Limb (tissue), 2 donors: ENCODE results near the gene FLYWCH2.
A peak's percentile ranks its signal among the peaks of the same experiment; 100 is the strongest.
"Not testable (repeated sequence)": the region's sequence is repeated elsewhere in the genome, so short reads cannot be mapped to it uniquely, and the experiment has no call there.

Experiments
- DNase-seq, 2 donors: peaks; one replicate each; pipeline ENCODE4 v3.0.0-alpha.2; 2016; ENCODE audit errors: extremely low spot score in 2 of 2

FLYWCH2 gene

DNA sequence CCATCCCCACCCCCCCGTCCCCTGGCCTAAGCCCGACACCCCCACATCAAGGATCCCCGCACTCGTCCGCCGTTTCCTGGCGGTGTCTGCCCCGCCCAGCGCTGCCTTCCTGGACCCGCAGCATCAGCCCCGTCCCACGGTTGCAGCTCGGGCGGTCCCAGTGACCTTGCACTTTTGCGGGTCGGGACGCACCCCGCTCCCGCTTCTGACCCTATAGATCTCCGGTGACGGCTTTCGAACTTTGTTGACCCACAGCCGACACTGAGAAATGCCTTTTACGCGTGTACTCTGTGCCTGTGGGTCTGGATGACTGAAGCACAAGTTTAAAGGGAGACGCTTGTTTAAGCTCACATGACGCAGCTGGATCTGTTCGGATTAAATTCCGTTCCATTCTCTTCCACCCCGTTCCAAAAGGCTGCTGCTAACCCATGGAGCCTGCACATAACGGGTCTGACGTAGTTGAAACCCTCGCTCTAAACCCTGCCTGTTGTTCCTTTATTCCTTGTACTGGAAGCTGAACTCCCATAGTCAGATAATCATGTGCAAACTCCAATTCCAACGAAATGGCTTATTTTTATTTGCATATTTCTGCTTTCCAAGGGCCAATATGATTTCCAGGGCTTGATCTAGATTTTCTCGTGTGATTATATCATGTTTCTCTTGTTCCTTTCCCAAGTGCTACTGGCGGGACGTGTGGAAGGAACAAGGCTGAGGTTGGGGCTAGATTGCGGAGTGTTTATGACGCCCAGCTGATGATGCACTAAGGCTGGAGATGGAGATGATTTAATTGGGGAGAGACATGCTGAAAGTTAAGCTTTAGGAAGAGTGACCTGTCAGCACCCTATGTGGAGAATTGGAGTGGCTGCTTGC is 29.6 kb downstream of the FLYWCH2 start:
- peak; percentile 52 to 60 for DNase-seq

DNA sequence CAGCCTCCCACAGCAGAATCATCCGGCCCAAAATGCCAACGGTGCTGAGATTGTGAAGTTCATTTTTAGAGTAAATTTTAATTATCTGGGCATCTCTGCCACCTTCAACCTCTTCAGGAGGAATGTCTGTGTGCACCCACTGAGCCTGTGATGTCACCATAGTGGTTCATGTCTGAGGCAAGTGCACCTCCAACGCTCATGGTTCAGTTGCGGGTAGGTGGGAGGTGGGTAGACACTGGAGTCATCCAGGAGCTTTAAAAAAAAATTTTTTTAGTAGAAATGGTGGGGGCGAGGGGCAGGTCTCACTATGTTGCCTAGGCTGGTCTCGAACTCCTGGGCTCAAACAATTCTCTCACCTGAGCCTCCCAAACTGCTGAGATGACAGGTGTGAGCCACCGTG is 30.6 kb downstream of the FLYWCH2 start:
- no peak for DNase-seq

DNA sequence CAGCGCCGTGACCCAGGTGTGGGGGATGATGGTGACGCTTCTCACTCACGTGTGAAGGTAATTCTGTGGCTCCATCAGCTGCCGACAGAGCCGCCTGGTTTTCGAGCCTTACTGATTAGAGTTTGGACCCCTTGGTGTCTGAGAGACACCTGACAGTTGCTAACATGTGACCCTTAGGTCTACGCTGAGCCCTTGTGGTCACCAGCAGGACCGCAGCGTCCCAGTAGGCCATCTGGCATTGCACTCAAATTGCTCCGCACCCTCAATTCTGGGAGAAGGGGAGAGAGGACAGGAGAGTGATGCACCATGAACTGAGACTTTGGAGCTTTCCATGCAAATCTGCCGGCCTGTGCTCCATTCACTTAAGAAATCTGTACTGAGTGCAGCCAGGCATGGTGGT is 31.2 kb downstream of the FLYWCH2 start:
- no peak for DNase-seq

DNA sequence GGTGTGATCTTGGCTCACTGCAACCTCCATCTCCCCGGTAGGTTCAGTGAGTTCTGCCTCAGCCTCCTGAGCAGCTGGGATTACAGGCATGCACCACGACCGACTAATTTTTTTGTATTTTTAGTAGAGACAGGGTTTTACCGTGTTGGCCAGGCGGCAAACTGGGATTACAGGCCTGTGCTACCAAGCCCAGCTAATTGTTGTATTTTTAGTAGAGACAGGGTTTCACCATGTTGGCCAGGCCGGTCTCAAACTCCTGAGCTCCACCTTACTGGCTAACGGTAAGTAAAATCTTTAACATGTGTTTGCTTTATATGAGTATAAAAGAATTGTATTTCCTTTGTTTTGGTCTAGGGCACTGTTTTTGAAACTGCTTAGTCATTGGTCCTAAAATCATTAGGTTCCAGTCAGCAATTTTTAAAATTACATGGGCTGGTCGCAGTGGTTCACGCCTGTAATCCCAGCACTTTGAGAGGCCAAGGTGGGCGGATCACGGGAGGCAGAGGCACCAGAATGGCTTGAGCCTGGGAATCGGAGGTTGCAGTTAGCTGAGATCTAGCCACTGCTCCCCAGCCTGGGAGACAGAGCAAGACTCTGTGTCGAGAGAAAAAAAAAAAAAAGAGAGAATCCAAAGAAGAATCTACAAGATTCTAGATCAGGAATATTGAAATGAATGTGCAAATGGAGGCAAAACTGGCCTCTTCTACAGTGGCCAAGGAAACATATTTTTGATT is 32.3 kb downstream of the FLYWCH2 start:
- DNase-seq = no peak

DNA sequence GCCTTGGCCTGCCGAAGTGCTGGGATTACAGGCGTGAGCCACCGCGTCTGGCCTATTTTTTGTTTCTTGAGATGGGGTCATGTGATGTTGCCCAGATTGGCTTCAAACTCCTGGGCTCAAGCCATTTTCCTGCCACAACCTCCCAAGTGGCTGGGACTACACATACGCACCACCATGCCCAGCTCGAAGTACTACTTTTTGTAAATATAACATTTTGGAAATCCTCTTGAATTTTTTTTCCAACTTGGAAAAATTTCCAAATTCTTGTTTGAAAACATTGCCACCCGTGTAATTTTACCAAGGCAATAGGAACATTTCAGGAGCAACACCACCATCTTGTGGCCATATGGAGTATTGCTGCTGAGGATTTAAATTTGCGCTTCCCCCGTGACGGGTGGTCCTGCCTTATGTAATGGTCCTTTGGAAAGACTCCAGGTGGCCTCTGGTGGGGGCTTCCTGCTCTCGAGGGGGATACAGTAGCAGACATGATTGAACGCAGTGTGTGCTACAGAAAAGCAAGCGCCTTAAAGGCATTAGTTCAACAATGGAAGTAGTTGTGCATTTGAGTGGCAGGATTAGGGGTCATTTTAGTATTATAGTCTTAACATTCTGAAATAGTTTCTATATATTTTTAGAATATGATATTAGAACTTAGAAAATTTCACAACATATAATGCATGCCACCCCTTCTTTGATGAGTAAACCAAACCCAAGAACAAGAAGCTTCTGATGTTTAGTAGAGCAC is 36.7 kb downstream of the FLYWCH2 start:
- peak; percentile 69 to 80 for DNase-seq

DNA sequence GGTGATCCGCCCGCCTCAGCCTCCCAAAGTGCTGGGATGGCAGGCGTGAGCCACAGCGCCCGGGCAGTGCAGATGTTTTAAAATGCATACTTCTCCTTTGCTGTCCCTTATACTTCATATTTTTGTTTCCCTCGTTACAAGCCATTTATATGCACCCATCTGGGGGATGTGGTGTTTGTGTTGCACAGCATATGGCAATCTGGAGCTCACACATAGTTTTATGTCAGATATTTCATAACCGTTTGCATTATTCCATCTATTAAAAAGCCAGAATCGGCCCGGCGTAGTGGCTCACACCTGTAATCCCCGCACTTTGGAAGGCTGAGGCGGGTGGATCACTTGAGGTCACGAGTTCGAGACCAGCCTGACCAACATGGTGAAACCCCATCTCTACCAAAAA is 40.5 kb downstream of the FLYWCH2 start:
- no peak for DNase-seq

DNA sequence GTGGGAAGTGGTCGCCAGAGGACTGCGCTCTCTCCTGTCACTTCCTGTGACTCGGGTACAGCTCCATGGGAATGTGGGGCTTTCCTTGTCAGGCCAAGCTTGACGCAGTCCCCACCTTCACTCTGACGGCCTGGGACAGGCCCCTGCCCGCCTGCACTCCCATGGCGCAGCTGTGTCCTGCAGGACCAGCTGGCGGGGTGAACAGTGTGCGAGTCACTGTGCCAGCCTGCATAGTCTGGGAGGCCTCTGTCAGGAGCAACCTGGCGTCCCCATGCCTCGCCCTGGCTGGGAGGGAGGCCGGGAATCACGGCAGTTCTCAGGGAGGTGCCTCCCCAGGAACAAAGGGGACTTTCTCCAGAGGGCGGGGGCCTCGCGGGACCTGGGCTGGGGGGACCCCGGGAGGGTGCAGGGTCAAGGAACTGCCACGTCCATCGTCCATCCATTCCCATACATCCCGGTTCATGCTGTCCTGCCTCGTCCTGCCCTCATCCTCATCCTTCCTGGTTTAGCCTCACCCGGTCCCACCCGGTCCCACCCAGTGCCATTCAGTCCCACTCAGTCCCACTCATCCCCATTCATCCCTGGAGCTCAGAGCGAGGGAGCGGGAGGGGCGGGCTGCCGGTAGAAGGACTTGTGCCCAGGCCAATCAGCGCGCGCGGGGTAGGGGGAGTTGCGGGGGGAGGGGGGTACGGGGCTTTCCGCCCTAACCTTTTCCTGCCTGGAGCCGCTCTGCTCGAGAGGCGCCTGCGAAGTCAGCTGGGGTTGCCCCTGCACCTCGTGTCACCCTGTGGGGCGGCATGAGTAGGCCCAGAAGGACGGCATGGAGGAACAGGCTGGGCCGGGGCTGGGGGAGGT is 42.1 kb downstream of the FLYWCH2 start:
- peak in 1 of 2 donors; percentile 59 for DNase-seq

DNA sequence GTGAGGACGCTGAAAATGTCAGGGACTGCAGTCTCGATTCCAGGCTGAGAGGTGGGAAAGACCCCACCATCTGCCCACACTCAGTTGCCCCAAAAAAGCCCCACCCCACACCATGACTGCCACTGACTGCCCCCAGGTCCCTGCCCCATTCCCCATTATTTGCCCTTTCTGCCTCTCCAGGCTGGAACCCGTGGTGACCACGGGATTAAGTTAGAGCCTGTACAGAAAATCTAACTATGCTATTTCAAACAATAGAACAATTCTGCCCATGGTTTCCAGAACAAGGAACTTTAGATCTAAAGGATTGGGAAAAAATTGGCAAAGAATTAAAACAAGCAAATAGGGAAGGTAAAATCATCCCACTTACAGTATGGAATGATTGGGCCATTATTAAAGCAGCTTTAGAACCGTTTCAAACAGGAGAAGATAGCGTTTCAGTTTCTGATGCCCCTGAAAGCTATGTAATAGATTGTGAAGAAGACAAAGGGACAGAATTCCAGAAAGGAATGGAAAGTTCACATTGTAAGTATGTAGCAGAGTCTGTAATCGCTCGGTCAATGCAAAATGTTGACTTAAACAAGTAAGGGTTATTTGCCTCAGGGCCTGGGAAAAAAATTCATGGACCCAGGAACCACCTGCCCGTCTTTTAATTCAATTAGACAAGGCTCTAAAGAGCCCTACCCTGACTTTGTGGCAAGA is 43.1 kb downstream of the FLYWCH2 start:
- peak in 1 of 2 donors; percentile 29 for DNase-seq

DNA sequence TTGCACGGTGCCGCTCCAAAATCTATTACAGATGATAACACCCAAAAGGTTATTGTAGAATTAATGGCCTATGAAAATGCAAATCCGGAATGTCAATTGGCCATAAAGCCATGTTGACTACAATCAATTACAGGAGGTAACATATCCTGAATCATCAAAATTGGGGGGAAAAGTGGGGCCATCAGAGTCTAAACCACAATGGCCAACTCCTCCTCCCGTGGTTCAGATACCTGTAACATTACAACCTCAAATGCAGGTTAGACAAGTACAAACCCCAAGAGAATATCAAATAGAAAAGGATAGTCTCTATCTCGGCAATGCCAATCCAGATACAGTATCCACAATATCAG is 43.6 kb downstream of the FLYWCH2 start:
- no peak for DNase-seq

DNA sequence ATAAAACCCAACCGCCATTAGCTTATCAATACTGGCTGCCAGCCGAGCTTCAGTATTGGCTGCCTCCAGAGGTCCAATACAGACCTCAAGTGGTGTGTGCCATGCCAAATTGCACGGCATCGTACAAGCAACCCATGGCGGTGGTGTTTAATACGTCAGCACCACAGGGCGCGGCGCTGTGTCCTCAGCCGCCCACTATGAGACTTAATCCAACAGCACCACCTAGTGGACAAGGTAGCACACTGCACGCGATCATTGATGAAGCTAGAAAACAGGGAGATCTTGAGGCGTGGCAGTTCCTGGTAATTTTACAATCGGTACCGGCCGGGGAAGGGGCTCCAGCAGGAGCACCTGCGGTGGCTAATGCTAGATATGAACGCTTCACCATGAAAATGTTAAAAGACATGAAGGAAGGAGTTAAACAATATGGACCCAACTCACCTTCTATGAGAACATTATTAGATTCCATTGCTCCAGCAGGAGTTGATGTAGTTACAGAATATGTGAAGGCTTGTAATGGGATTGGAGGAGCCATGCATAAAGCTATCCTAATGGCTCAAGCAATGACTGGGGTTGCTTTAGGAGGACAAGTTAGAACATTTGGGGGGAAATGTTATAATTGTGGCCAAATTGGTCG is 44.1 kb downstream of the FLYWCH2 start:
- DNase-seq = peak; percentile 83 to 86

DNA sequence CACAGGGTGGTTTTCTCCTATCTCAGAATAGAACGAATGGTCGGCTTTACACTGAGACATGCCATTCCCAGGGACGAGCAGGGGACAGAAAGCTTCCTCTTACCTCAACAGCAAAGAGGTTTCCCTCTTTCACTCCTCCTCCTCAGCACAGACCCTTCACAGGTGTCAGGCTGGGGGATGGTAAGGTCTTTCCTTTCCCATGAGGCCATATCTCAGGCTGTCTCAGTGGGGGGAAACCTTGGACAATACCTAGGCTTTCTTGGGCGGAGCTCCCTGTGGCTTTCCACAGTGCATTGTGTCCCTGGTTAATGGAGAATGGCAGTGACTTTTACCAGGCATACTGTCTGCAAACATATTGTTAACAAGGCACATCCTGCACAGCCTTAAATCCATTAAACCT is 45.1 kb downstream of the FLYWCH2 start:
- not testable (repeated sequence) for DNase-seq

DNA sequence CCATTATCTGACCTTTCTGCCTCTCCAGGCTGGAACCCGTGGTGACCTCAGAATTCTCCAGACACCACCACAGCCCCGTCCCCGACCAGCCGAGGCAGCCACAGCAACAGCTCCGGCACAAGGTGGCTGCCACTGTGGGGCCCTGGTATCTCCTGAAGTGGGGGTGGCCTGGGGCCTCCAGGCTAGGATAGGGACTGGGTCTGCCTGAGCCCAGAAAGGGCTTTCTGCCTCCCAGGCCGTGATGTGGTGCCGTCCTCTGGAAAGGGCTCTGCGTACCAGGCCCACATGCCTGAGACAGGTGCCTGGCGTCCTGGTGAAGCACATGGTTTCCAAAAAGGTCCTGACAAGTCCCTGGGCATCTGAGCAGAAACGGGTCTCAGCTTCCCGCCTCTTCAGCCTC is 45.8 kb downstream of the FLYWCH2 start:
- no peak for DNase-seq

DNA sequence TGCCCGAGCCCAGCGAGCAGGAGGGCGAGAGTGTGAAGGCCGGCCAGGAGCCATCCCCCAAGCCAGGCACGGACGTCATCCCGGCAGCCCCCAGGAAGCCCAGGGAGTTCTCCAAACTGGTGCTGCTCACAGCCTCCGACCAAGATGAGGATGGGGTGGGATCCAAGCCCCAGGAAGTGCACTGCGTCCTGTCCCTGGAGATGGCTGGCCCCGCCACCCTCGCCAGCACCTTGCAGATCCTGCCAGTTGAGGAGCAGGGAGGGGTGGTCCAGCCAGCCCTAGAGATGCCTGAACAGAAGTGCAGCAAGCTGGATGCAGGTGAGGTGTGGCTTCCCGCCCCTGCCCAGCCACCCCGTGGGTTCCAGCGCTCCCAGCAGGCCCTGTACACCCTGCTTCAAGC is 46.7 kb downstream of the FLYWCH2 start:
- no peak for DNase-seq

DNA sequence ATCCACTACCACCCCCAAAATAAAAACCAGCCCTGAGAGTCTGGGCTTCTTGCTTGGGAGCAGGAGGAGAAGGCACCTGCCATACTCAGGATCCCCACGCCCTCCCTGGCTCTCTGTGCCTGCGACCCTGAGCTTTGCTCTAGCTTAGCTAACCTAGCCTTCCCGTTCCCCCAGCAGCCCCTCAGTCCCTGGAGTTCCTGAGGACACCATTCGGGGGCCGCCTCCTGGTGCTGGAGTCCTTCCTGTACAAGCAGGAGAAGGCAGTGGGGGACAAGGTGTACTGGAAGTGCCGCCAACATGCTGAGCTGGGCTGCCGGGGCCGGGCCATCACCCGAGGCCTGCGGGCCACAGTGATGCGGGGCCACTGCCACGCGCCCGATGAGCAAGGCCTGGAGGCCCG is 47.2 kb downstream of the FLYWCH2 start:
- no peak for DNase-seq

DNA sequence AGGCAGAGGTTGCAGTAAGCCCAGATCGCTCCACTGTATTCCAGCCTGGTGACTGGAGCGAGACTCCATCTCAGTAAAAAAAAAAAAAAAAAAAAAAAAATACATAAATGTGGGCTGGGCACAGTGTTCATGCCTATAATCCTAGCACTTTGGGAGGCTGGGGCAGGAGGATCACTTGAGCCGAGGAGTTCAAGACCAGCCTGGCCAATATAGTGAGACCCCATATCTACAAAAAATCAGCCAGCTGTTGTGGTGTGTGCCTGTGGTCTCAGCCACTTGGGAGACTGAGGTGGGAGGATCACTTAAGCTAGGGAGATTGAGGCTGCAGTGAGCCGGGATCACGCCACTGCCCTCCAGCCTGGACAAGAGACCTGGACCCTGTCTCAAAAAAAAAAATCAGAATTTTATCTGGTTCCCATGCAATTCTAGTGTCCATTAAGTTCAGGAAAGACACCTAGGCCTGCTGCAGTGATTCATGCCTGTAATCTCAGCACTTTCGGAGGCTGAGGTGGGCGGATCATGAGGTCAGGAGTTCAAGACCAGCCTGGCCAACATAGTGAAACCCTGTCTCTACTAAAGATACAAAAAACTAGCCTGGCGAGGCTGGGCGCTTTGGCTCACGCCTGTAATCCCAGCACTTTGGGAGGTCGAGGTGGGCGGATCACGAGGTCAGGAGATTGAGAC is 48.4 kb downstream of the FLYWCH2 start:
- not testable (repeated sequence) for DNase-seq

DNA sequence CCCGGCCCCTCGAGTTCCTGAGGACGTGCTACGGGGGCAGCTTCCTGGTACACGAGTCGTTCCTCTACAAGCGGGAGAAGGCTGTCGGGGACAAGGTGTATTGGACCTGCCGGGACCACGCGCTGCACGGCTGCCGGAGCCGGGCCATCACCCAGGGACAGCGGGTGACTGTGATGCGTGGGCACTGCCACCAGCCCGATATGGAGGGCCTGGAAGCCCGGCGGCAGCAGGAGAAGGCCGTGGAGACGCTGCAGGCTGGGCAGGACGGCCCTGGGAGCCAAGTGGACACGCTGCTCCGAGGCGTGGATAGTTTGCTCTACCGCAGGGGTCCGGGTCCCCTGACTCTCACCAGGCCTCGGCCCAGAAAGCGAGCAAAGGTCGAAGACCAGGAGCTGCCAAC is 50.1 kb downstream of the FLYWCH2 start:
- no peak for DNase-seq

DNA sequence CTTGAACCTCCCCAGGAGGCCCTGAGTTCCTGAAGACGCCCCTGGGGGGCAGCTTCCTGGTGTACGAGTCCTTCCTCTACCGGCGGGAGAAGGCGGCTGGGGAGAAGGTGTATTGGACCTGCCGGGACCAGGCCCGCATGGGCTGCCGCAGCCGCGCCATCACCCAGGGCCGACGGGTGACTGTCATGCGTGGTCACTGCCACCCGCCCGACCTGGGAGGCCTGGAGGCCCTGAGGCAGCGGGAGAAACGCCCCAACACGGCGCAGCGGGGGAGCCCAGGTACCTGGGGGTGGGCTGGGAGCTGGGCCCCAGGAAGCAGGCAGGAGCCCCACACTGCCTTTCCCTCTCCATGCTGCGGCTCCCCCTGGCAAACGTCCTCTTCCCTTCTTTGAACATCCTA is 50.7 kb downstream of the FLYWCH2 start:
- no peak for DNase-seq

DNA sequence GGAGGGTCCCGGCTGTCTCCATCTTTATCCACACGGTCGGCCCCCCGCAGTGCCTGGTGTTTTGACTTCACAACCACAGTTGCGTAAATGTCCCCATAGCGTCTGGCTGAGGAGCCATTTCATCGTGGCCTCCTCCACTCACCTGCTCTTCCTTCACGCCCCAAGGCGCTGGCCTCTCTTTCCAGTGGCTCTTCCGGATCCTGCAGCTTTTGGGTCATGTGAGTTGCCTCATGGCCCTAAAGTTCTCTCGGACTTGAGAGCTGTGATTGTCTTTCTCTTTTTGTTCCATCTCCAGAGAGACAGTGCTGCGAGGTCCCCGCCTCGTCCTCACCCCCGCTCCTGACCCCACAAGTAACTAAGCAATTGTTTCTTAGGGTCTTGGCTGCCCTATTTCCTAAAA is 51.4 kb downstream of the FLYWCH2 start:
- DNase-seq = no peak

DNA sequence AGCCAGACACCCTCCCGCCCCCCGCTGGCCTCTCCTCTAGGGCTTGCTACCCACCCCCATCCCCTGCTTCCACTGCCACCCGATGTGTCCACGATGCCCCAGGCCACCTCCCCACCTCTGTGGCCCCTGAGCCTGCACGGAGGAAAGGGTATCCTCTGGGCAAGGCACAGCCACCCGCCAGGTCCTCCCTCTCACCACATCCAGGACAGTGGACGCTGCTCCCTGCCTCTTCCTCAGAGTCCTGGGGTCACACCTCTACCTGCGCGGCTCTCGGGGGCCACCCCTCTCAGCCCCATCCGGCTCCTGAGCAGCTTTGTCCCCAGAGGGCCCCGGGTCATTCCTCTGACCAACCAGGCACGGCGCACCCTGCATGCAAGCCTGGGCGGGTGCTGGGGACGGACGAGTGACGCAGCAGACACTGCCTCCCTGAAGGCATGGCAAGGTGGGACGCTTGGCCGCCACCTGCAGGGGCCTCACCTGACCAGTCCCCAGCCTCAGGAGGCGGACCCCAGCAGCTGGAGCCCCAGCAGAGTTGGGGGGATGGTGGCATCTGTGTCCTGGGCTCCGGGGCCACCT is 53.5 kb downstream of the FLYWCH2 start:
- no peak for DNase-seq
